Measurements from ENCODE around the gene PBX1. TPM values are rescaled to one million over a fixed set of nuclear protein-coding genes. Genes with fewer than 3 reads are reported as not detected.

Gene PBX1
- total and polyA plus RNA-seq, 4 donors, result 2.2 to 17.3 (median 5.1) TPM

DNA sequence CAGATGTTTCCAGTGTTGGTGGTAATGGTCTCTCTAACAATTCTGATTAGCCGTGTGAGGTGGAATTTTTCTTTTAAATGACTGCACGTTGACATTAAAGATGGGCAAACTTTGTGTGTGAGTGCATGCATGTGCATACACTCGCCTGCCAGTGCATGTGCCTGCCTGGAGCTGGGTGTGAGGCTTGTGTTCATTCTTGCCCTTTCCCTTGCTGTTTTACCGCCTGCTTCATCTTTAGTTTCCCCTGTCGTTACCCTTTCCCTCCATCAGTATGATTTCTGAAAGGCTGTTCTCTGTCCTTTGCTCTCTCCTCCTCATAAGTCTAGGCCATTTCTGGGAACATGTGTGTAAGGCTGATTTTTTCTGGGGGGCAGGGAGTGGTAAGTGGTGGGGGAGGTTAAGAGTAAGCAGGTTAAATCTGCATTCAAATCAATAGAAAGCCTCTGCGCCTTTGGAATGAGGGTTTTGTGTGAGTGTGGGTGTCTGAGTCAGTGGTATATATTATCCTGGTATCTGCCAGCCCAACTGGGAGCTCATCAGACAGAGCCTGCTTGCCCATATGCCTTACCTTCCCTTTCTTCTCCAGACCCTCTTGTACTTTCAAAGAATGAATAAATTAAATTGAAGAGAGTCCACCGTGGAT, 112.5 kb downstream of the PBX1 start:
- TF ChIP-seq FOXA1 (IDR thresholded peaks at IDR 0.05) (no peak), SP1 (IDR thresholded peaks at IDR 0.05) (no peak)
- TF ChIP-seq, protein P1, sequence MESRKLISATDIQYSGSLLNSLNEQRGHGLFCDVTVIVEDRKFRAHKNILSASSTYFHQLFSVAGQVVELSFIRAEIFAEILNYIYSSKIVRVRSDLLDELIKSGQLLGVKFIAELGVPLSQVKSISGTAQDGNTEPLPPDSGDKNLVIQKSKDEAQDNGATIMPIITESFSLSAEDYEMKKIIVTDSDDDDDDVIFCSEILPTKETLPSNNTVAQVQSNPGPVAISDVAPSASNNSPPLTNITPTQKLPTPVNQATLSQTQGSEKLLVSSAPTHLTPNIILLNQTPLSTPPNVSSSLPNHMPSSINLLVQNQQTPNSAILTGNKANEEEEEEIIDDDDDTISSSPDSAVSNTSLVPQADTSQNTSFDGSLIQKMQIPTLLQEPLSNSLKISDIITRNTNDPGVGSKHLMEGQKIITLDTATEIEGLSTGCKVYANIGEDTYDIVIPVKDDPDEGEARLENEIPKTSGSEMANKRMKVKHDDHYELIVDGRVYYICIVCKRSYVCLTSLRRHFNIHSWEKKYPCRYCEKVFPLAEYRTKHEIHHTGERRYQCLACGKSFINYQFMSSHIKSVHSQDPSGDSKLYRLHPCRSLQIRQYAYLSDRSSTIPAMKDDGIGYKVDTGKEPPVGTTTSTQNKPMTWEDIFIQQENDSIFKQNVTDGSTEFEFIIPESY (IDR thresholded peaks at IDR 0.05), result no peak

DNA sequence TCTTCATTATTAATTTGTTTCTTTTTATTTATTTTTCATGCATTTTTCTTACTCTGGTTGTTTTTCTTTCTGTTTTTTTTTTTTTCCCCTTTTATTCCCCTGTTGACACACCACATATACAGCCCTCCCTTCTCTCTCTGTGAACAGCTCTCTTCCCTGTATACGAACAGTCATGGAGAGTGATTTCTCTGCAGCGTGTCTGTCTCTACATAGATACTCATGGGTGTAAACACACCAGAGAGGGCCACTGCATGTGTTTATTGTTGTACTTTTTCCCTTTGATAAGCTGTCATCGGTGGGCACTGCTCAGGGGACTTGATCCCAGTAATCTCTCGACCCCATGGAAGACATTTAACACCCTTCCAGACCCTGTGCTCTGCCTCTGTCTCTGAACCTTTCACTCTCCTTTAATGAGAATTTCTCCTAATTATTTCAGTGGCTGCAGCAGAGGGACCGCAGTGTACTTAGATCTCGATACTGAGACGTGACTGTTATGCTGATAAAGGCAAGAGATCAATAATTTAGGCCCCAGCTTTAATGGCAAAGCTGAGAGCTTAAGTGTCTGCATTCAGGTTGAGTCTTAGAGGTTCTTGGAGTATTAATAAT, 113.1 kb downstream of the PBX1 start:
- no peaks in the 10 kb centered on the region for H3K4me1 ChIP-seq (ENCODE audit: control insufficient read depth in 4 of 4, insufficient read depth in 4 of 4, low read length in 3 of 4)
- TF ChIP-seq TAF1 (conservative IDR thresholded peaks at IDR 0.05), result no peak
- no peak for TF ChIP-seq FOXA2 (IDR thresholded peaks at IDR 0.05)
- TF ChIP-seq RXRA (IDR thresholded peaks at IDR 0.05), result no peak
- TF ChIP-seq, protein P1 (IDR thresholded peaks at IDR 0.05), result no peak
- no peak for TF ChIP-seq HNF4G (IDR thresholded peaks at IDR 0.05)
- no peak for TF ChIP-seq HNF4A (conservative IDR thresholded peaks at IDR 0.05)
- TF ChIP-seq JUND (IDR thresholded peaks at IDR 0.05), result no peak
- no peak for TF ChIP-seq GABPA (IDR thresholded peaks at IDR 0.05 in 1 of 2, conservative IDR thresholded peaks at IDR 0.05 in 1 of 2)
- TF ChIP-seq, protein P2, sequence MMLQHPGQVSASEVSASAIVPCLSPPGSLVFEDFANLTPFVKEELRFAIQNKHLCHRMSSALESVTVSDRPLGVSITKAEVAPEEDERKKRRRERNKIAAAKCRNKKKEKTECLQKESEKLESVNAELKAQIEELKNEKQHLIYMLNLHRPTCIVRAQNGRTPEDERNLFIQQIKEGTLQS (IDR thresholded peaks at IDR 0.05), result no peak
- no peak for TF ChIP-seq EGR1 (IDR thresholded peaks at IDR 0.05; ENCODE audit: low read depth in 2 of 2)
- TF ChIP-seq, protein P3, sequence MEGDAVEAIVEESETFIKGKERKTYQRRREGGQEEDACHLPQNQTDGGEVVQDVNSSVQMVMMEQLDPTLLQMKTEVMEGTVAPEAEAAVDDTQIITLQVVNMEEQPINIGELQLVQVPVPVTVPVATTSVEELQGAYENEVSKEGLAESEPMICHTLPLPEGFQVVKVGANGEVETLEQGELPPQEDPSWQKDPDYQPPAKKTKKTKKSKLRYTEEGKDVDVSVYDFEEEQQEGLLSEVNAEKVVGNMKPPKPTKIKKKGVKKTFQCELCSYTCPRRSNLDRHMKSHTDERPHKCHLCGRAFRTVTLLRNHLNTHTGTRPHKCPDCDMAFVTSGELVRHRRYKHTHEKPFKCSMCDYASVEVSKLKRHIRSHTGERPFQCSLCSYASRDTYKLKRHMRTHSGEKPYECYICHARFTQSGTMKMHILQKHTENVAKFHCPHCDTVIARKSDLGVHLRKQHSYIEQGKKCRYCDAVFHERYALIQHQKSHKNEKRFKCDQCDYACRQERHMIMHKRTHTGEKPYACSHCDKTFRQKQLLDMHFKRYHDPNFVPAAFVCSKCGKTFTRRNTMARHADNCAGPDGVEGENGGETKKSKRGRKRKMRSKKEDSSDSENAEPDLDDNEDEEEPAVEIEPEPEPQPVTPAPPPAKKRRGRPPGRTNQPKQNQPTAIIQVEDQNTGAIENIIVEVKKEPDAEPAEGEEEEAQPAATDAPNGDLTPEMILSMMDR (IDR thresholded peaks at IDR 0.05; ENCODE audit: low read depth, low read length, missing input control), result no peak
- no peak for TF ChIP-seq RAD21 (IDR thresholded peaks at IDR 0.05)
- TF ChIP-seq FOXA1 (IDR thresholded peaks at IDR 0.05), result no peak
- no peak for TF ChIP-seq YY1 (IDR thresholded peaks at IDR 0.05)
- TF ChIP-seq, protein P4, sequence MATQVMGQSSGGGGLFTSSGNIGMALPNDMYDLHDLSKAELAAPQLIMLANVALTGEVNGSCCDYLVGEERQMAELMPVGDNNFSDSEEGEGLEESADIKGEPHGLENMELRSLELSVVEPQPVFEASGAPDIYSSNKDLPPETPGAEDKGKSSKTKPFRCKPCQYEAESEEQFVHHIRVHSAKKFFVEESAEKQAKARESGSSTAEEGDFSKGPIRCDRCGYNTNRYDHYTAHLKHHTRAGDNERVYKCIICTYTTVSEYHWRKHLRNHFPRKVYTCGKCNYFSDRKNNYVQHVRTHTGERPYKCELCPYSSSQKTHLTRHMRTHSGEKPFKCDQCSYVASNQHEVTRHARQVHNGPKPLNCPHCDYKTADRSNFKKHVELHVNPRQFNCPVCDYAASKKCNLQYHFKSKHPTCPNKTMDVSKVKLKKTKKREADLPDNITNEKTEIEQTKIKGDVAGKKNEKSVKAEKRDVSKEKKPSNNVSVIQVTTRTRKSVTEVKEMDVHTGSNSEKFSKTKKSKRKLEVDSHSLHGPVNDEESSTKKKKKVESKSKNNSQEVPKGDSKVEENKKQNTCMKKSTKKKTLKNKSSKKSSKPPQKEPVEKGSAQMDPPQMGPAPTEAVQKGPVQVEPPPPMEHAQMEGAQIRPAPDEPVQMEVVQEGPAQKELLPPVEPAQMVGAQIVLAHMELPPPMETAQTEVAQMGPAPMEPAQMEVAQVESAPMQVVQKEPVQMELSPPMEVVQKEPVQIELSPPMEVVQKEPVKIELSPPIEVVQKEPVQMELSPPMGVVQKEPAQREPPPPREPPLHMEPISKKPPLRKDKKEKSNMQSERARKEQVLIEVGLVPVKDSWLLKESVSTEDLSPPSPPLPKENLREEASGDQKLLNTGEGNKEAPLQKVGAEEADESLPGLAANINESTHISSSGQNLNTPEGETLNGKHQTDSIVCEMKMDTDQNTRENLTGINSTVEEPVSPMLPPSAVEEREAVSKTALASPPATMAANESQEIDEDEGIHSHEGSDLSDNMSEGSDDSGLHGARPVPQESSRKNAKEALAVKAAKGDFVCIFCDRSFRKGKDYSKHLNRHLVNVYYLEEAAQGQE (IDR thresholded peaks at IDR 0.05), result no peak
- TF ChIP-seq NR2F2 (IDR thresholded peaks at IDR 0.05), result no peak
- 48% methylated on average over 7 of the region's 7 CpGs for WGBS

More for the DNA sequence above, 112.5 kb downstream of the PBX1 start:
- H3K27me3 ChIP-seq (ENCODE audit: control insufficient read depth in 4 of 4, insufficient read depth in 4 of 4, low read length in 3 of 4), result no peaks in the 10 kb centered on the region
- no peak for DNase-seq (ENCODE audit: low spot score)
- H3K4me3 ChIP-seq (ENCODE audit: low read depth in 1 of 3, low read length in 3 of 3), result no peak overlapping the region
- H3K9ac ChIP-seq (ENCODE audit: low read depth in 1 of 2, low read length in 2 of 2), result no peak overlapping the region
- no peaks in the 10 kb centered on the region for H3K36me3 ChIP-seq (ENCODE audit: control insufficient read depth in 4 of 4, insufficient read depth in 3 of 4, low read depth in 1 of 4, low read length in 3 of 4)
- no peaks in the 10 kb centered on the region for H3K4me1 ChIP-seq (ENCODE audit: control insufficient read depth in 4 of 4, insufficient read depth in 4 of 4, low read length in 3 of 4)
- H3K27ac ChIP-seq (ENCODE audit: low read depth in 1 of 2, low read length in 2 of 2), result no peak overlapping the region
- WGBS, result 88% methylated on average over 7 of the region's 7 CpGs
- H3K9me3 ChIP-seq (ENCODE audit: control insufficient read depth in 4 of 4, low read length in 3 of 4), result no peaks in the 10 kb centered on the region

More for the DNA sequence above, 113.1 kb downstream of the PBX1 start:
- no peaks in the 10 kb centered on the region for H3K27me3 ChIP-seq (ENCODE audit: control insufficient read depth in 4 of 4, insufficient read depth in 4 of 4, low read length in 3 of 4)
- no peak for DNase-seq (ENCODE audit: low spot score)
- H3K36me3 ChIP-seq (ENCODE audit: control insufficient read depth in 4 of 4, insufficient read depth in 3 of 4, low read depth in 1 of 4, low read length in 3 of 4), result no peaks in the 10 kb centered on the region
- H3K9ac ChIP-seq (ENCODE audit: low read depth in 1 of 2, low read length in 2 of 2), result no peak overlapping the region
- H3K27ac ChIP-seq (ENCODE audit: low read depth in 1 of 2, low read length in 2 of 2), result no peak overlapping the region
- H3K9me3 ChIP-seq (ENCODE audit: control insufficient read depth in 4 of 4, low read length in 3 of 4), result no peaks in the 10 kb centered on the region
- no peak overlapping the region for H3K4me3 ChIP-seq (ENCODE audit: low read depth in 1 of 3, low read length in 3 of 3)
